ENCODE results near the gene FAM171A1.

The FAM171A1 gene

GRCh38 chr10:15252396-15252795, 118.7 kb downstream of the FAM171A1 start:
- Mint-ChIP-seq H3K4me3 (no peak overlapping the region), H3K36me3 (peaks cover 4% of the 10 kb centered on the region), H3K4me1 (ENCODE audit: low read depth) (peaks cover 46% of the 10 kb centered on the region), H3K27ac (no peak overlapping the region), H3K9me3 (ENCODE audit: low read depth) (no peaks in the 10 kb centered on the region), H3K27me3 (no peaks in the 10 kb centered on the region)

GRCh38 chr10:15251791-15252380, 119.2 kb downstream of the FAM171A1 start:
- no peak overlapping the region for H3K4me3 Mint-ChIP-seq
- H3K27me3 Mint-ChIP-seq, result no peaks in the 10 kb centered on the region
- peaks cover 5% of the 10 kb centered on the region for H3K36me3 Mint-ChIP-seq
- H3K9me3 Mint-ChIP-seq (ENCODE audit: low read depth), result no peaks in the 10 kb centered on the region
- H3K4me1 Mint-ChIP-seq (ENCODE audit: low read depth), result peaks cover 46% of the 10 kb centered on the region
- no peak overlapping the region for H3K27ac Mint-ChIP-seq

GRCh38 chr10:15245530-15245929, 125.6 kb downstream of the FAM171A1 start:
- Mint-ChIP-seq H3K27me3 (no peaks in the 10 kb centered on the region), H3K4me1 (ENCODE audit: low read depth) (peaks cover 15% of the 10 kb centered on the region), H3K9me3 (ENCODE audit: low read depth) (no peaks in the 10 kb centered on the region), H3K4me3 (no peak overlapping the region), H3K27ac (no peak overlapping the region), H3K36me3 (peaks cover 13% of the 10 kb centered on the region)

- Mint-ChIP-seq H3K4me3 (no peak overlapping the region), H3K4me1 (ENCODE audit: low read depth) (peaks cover 11% of the 10 kb centered on the region)
Observed at GRCh38 chr10:15244635-15245197, 126.4 kb downstream of the FAM171A1 start.

GRCh38 chr10:15242261-15242840, 128.7 kb downstream of the FAM171A1 start:
- Mint-ChIP-seq H3K9me3 (ENCODE audit: low read depth) (no peaks in the 10 kb centered on the region), H3K4me3 (no peak overlapping the region), H3K36me3 (peaks cover 9% of the 10 kb centered on the region), H3K27ac (no peak overlapping the region), H3K4me1 (ENCODE audit: low read depth) (peaks cover 21% of the 10 kb centered on the region), H3K27me3 (no peaks in the 10 kb centered on the region)

More at GRCh38 chr10:15244635-15245197, 126.4 kb downstream of the FAM171A1 start:
- H3K27ac Mint-ChIP-seq, result no peak overlapping the region
- no peaks in the 10 kb centered on the region for H3K27me3 Mint-ChIP-seq
- H3K36me3 Mint-ChIP-seq, result peaks cover 9% of the 10 kb centered on the region
- H3K9me3 Mint-ChIP-seq (ENCODE audit: low read depth), result no peaks in the 10 kb centered on the region

GRCh38 chr10:15241306-15241705, 129.8 kb downstream of the FAM171A1 start:
- Mint-ChIP-seq H3K36me3 (peaks cover 6% of the 10 kb centered on the region), H3K27ac (no peak overlapping the region), H3K27me3 (no peaks in the 10 kb centered on the region), H3K4me3 (no peak overlapping the region), H3K9me3 (ENCODE audit: low read depth) (no peaks in the 10 kb centered on the region), H3K4me1 (ENCODE audit: low read depth) (peaks cover 21% of the 10 kb centered on the region)

GRCh38 chr10:15238555-15239335, 132.3 kb downstream of the FAM171A1 start:
- Mint-ChIP-seq H3K4me1 (ENCODE audit: low read depth) (peaks cover 12% of the 10 kb centered on the region), H3K4me3 (peak overlapping the region; percentile 23), H3K27ac (no peak overlapping the region), H3K27me3 (no peaks in the 10 kb centered on the region), H3K36me3 (peaks cover 7% of the 10 kb centered on the region), H3K9me3 (ENCODE audit: low read depth) (no peaks in the 10 kb centered on the region)

GRCh38 chr10:15237351-15237750, 133.7 kb downstream of the FAM171A1 start:
- Mint-ChIP-seq H3K9me3 (ENCODE audit: low read depth) (no peaks in the 10 kb centered on the region), H3K27ac (peak overlapping the region; percentile 11), H3K36me3 (peaks cover 6% of the 10 kb centered on the region), H3K4me3 (no peak overlapping the region), H3K4me1 (ENCODE audit: low read depth) (peaks cover 12% of the 10 kb centered on the region), H3K27me3 (no peaks in the 10 kb centered on the region)

- no peak overlapping the region for H3K27ac Mint-ChIP-seq
Observed at GRCh38 chr10:15236340-15236739, 134.7 kb downstream of the FAM171A1 start.

GRCh38 chr10:15232279-15232678, 138.8 kb downstream of the FAM171A1 start:
- Mint-ChIP-seq H3K4me3 (no peak overlapping the region), H3K4me1 (ENCODE audit: low read depth) (peaks cover 7% of the 10 kb centered on the region), H3K27me3 (no peaks in the 10 kb centered on the region), H3K27ac (no peak overlapping the region), H3K9me3 (ENCODE audit: low read depth) (no peaks in the 10 kb centered on the region), H3K36me3 (peaks cover 14% of the 10 kb centered on the region)

More at GRCh38 chr10:15236340-15236739, 134.7 kb downstream of the FAM171A1 start:
- H3K27me3 Mint-ChIP-seq, result no peaks in the 10 kb centered on the region
- no peak overlapping the region for H3K4me3 Mint-ChIP-seq
- H3K4me1 Mint-ChIP-seq (ENCODE audit: low read depth), result peaks cover 15% of the 10 kb centered on the region
- no peaks in the 10 kb centered on the region for H3K9me3 Mint-ChIP-seq (ENCODE audit: low read depth)
- peaks cover 8% of the 10 kb centered on the region for H3K36me3 Mint-ChIP-seq

- no peak overlapping the region for H3K4me3 Mint-ChIP-seq
- peaks cover 7% of the 10 kb centered on the region for H3K4me1 Mint-ChIP-seq (ENCODE audit: low read depth)
- H3K9me3 Mint-ChIP-seq (ENCODE audit: low read depth), result no peaks in the 10 kb centered on the region
- H3K27ac Mint-ChIP-seq, result no peak overlapping the region
- H3K27me3 Mint-ChIP-seq, result no peaks in the 10 kb centered on the region
- peaks cover 19% of the 10 kb centered on the region for H3K36me3 Mint-ChIP-seq
Observed at GRCh38 chr10:15231426-15231825, 139.7 kb downstream of the FAM171A1 start.

- no peak overlapping the region for H3K4me3 Mint-ChIP-seq
Observed at GRCh38 chr10:15230257-15230656, 140.8 kb downstream of the FAM171A1 start.

GRCh38 chr10:15229268-15229667, 141.8 kb downstream of the FAM171A1 start:
- H3K9me3 Mint-ChIP-seq (ENCODE audit: low read depth), result no peaks in the 10 kb centered on the region
- H3K4me3 Mint-ChIP-seq, result no peak overlapping the region
- H3K36me3 Mint-ChIP-seq, result peaks cover 25% of the 10 kb centered on the region
- H3K27me3 Mint-ChIP-seq, result no peaks in the 10 kb centered on the region
- no peak overlapping the region for H3K27ac Mint-ChIP-seq
- H3K4me1 Mint-ChIP-seq (ENCODE audit: low read depth), result peaks cover 5% of the 10 kb centered on the region

More at GRCh38 chr10:15230257-15230656, 140.8 kb downstream of the FAM171A1 start:
- Mint-ChIP-seq H3K27me3 (no peaks in the 10 kb centered on the region), H3K4me1 (ENCODE audit: low read depth) (peaks cover 5% of the 10 kb centered on the region), H3K27ac (no peak overlapping the region), H3K9me3 (ENCODE audit: low read depth) (no peaks in the 10 kb centered on the region), H3K36me3 (peaks cover 18% of the 10 kb centered on the region)

GRCh38 chr10:15228426-15228825, 142.7 kb downstream of the FAM171A1 start:
- H3K9me3 Mint-ChIP-seq (ENCODE audit: low read depth), result no peaks in the 10 kb centered on the region
- no peak overlapping the region for H3K4me3 Mint-ChIP-seq
- peaks cover 27% of the 10 kb centered on the region for H3K36me3 Mint-ChIP-seq
- H3K27ac Mint-ChIP-seq, result no peak overlapping the region
- H3K27me3 Mint-ChIP-seq, result no peaks in the 10 kb centered on the region
- H3K4me1 Mint-ChIP-seq (ENCODE audit: low read depth), result peaks cover 5% of the 10 kb centered on the region

All from activated naive CD8-positive, alpha-beta T cell (primary cell).